Omental fat pad (tissue), 4 donors: Measurements from ENCODE around the gene ADCY3. TPM values are rescaled to one million over a fixed set of nuclear protein-coding genes. Genes with fewer than 3 reads are reported as not detected.

Source experiments
- ATAC-seq: fragments of 150-250 bp; one replicate; pipeline ENCODE4 v1.9.1; 2016; ENCODE audit warnings: mild to moderate bottlenecking, moderate library complexity; ENCODE audit not compliant: low FRiP score
- DNase-seq: peaks from one replicate; pipeline ENCODE4 v3.0.0-alpha.2; 2019; ENCODE audit warnings: low spot score
- total RNA-seq, 4 donors: library from RNA; depleted of rRNA; stranded (reverse); fragments of >200 nt; gene quantifications; one replicate each; pipeline ENCODE4 v1.1.0, GENCODE V29; 2016
- TF ChIP-seq, protein P1 (sequence below), 3 donors: fragments of 450-650 bp; IDR thresholded peaks; one replicate each; pipeline ENCODE4 v1.5.1; 2016 to 2017; ENCODE audit warnings: antibody characterized with exemption in 3 of 3, mild to moderate bottlenecking in 3 of 3, moderate library complexity in 2 of 3

Gene ADCY3
- total RNA-seq, 4 donors from 2014 or later = 74.5 to 116 (median 95.1) TPM

GRCh38 chr2:24915796-24916195 lies 4.2 kb downstream of the ADCY3 start:
- no peak for ATAC-seq
- no peak for DNase-seq
- TF ChIP-seq, protein P1, sequence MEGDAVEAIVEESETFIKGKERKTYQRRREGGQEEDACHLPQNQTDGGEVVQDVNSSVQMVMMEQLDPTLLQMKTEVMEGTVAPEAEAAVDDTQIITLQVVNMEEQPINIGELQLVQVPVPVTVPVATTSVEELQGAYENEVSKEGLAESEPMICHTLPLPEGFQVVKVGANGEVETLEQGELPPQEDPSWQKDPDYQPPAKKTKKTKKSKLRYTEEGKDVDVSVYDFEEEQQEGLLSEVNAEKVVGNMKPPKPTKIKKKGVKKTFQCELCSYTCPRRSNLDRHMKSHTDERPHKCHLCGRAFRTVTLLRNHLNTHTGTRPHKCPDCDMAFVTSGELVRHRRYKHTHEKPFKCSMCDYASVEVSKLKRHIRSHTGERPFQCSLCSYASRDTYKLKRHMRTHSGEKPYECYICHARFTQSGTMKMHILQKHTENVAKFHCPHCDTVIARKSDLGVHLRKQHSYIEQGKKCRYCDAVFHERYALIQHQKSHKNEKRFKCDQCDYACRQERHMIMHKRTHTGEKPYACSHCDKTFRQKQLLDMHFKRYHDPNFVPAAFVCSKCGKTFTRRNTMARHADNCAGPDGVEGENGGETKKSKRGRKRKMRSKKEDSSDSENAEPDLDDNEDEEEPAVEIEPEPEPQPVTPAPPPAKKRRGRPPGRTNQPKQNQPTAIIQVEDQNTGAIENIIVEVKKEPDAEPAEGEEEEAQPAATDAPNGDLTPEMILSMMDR (IDR thresholded peaks at IDR 0.05) = no peak

DNA sequence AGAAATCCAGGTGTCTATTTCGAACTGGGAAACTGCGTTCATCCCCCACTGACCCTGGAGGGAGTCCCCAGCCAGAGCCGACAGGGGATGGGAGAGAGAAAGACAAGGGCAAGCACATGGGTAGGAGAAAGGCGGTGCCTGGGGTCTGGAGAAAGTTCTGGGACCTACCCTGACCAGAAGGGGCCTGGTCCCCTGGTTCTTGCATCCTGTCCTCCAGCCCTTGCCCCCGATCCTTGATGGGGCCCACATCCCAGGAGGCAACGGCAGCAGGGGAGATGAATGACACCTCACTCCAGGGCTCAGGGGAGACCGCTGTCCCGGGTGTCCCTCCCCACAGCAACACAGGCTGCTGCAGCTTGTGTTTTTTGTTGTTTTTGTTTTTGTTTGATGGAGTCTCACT lies 4.9 kb downstream of the ADCY3 start:
- no peak for DNase-seq
- no peak for ATAC-seq
- TF ChIP-seq, protein P1 (IDR thresholded peaks at IDR 0.05) = no peak

DNA sequence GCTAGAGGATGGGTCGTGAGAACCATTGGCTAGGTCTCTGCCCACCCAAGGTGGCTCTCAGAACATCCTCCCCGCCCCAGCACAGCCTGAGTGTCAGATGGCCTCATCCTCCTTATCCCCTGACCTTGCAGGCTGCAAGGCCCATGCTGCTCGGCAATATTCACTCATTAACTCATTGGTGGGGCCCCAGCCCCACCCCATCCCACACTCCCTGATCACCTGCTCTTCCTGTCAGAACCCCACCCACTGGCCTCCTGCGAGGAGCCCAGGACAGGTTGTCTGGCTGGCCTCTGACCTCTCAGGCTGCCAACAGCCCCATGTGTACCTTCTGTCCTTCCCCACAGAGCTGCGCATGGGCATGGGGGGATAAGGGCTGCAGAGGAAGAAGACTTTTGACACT lies 5.3 kb downstream of the ADCY3 start:
- DNase-seq (no peak), ATAC-seq (no peak)
- TF ChIP-seq, protein P1 (IDR thresholded peaks at IDR 0.05) = no peak

GRCh38 chr2:24913911-24914310 lies 6.1 kb downstream of the ADCY3 start:
- TF ChIP-seq, protein P1 (IDR thresholded peaks at IDR 0.05) = no peak
- ATAC-seq = no peak
- DNase-seq = no peak

DNA sequence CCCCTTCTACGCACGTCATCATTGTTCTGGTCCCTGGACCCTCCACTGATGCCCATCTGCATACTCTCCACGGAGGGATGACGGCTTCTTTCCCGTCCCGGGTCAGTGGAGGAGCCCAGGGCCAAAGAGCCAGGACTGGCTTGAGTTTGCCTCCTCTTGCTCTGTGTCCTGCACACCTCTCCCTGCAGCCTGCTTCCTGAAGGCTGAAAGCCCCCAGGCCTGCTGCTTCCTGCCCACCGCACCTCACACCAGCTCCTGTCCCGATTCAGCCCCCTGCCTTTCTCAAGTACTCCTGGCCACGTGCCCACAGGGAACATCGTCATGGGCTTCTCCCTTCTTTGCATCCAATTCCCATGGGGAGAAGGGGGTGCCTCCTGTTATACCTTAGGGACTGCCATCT lies 7.1 kb downstream of the ADCY3 start:
- no peak for DNase-seq
- ATAC-seq = no peak

GRCh38 chr2:24912523-24912922 lies 7.5 kb downstream of the ADCY3 start:
- no peak for DNase-seq
- ATAC-seq = no peak
- TF ChIP-seq, protein P1 (IDR thresholded peaks at IDR 0.05) = no peak

More for the DNA sequence above, 7.1 kb downstream of the ADCY3 start:
- TF ChIP-seq, protein P1 (IDR thresholded peaks at IDR 0.05) = no peak

GRCh38 chr2:24910245-24910644 lies 9.8 kb downstream of the ADCY3 start:
- DNase-seq (no peak), ATAC-seq (no peak)
- TF ChIP-seq, protein P1 (IDR thresholded peaks at IDR 0.05) = no peak
